ENCODE results near the gene CACNG4.

DNA sequence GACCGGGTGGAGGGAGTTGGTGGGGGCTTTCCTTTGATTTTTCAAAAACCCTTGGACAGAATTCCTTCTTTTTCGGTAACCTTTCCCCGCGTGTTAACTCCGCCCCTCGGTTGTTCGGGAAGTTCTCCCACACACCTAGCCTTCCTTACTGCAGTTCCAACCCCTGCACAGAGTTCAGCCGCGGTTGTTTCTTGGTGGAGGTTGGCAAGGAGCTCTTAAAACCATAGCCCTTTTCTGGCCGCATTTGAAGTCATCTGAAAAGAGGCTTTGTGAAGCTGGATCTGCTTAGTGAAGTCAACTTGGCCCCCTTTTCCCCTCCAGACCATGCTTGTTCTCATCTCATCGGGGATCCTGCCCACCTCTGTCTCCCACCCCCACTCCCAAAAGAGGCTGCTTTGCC lies 1.8 kb downstream of the CACNG4 start:
- TF ChIP-seq POLR2A (IDR thresholded peaks at IDR 0.05): no peak
- TF ChIP-seq, protein P1, sequence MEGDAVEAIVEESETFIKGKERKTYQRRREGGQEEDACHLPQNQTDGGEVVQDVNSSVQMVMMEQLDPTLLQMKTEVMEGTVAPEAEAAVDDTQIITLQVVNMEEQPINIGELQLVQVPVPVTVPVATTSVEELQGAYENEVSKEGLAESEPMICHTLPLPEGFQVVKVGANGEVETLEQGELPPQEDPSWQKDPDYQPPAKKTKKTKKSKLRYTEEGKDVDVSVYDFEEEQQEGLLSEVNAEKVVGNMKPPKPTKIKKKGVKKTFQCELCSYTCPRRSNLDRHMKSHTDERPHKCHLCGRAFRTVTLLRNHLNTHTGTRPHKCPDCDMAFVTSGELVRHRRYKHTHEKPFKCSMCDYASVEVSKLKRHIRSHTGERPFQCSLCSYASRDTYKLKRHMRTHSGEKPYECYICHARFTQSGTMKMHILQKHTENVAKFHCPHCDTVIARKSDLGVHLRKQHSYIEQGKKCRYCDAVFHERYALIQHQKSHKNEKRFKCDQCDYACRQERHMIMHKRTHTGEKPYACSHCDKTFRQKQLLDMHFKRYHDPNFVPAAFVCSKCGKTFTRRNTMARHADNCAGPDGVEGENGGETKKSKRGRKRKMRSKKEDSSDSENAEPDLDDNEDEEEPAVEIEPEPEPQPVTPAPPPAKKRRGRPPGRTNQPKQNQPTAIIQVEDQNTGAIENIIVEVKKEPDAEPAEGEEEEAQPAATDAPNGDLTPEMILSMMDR (IDR thresholded peaks at IDR 0.05): no peak

Measured in upper lobe of left lung (tissue), 4 donors.